ENCODE data around the gene OR8G5.

The OR8G5 gene

DNA sequence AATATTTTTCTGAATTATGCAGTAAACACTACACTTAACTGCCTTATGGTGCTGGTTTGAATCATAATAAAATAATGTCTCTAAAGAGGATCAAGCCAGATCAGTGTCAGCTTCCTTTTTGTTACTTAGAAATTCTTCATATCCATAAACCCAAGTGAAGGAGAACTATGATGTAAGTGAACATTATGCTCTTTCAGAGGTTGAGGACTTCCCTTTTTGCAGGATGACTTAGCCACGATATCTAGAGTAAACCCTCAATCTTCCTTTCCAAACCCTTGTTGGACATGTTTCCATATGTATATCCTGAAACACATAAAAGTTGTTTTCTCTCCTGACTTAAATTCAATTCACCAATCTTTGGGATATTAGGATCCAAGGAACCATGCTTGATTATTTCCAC lies 38.5 kb downstream of the OR8G5 start:
- no peak for DNase-seq

DNA sequence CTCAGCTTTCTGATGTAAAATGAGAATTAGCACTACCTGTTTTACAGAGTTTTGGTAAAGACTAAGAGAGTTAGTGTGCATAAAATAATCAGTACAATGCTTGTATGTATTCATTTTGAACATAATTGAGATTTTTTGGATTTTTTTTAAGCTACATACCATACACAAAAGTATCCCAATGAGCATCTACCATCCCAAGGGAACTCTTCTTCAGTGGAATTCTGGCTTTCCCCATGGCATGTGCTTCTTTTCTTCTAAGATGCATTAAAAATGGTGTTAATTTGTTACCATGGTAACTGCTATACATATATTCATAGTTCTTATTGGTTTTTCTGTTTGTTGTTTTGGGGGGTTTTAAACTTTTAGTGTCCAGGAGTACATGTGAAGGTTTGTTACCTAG lies 39.8 kb downstream of the OR8G5 start:
- DNase-seq, result no peak

- no peak for DNase-seq
Observed at GRCh38 chr11:124297921-124298320, 41.7 kb downstream of the OR8G5 start.

DNA sequence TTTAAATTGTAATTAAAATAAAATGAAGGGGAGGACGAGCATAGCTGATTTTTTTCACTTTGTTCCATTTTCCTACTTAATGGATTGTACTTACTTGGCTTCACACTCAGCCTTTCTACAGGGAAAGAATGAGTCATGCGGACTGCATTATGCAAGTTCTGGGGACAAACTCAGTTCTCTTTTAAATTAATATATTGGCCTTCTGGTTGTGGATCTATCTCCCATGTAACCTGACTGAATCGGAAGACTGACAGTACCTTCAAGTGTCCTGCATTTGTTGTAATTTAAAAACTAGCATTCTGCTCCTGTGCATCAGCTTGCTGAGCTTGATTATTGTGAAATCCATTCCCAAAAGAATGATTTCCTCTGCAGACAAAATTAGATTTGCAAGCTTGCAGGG lies 45.4 kb downstream of the OR8G5 start:
- DNase-seq, result no peak

DNA sequence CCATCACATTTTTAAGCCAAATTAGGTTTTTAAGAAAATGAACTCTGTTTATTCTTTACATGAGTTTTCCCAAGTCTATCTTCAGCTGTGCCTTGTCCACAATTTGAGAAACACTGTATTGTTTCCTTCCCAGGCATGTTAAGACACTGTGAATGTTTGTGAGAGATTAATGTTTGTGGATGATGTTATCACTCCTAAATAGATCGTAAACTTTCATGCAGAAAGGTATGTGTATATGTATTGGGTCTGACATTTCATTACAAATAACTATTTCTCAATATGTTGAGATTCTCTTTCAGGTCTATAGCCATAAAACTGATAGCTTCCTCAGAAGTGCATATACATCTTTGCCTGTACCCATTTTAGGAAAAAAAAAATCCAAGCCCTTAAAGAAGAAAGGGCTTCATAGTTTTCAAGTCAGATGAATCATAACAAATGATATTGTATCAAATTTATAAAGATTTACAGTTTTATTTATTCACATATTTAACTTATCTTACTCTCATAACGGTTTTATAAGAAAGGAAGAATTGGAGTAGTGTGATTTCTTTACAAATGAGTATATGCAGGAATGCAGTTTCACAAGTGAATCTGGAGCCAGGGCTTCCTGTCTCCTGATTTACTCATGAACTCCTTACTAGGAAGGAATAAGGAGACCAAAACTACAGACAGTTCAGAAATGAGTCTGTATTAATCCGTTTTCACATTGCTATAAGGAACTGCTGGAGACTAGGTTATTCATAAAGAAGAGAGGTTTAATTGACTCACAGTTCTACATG lies 46.4 kb downstream of the OR8G5 start:
- DNase-seq, result no peak

GRCh38 chr11:124307093-124307492 lies 50.9 kb downstream of the OR8G5 start:
- DNase-seq, result no peak

DNA sequence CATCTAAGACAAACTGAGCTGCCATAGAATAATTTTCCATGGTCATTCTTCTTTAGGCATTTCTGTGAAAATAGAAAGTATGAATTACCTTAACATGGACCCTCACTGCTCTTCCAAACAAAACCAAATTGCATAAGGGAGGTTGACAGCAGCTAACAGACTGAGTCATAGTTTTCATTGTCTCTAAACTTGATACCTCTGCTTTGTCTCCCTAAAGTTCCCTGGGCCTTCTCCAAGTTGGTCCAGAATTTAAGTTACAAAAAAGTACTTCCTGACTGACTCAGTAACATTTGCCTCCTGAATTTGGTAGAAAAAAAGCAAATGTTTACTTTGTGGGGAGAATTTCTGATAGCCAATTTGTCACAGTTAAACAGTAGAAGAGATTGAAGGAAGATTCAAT lies 54.5 kb downstream of the OR8G5 start:
- DNase-seq, result no peak

DNA sequence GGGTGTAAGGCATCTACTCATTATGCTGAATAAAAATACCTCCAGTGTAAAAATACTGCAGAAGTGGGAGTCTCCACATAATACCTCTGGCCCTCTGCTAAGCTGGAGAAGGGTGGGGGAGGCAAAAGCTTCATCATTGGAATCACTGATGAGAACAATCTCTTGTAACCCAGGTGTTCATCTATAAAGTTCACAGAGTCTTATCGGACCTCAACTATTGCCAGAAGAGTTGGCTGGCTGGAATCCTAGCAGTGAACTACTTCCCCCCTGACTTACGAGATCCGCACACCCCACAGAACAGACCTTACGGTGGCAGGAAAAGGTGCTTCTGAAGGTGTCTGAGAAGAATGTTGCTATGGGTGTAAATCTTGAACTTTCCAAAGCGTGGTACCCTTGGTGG lies 55.1 kb downstream of the OR8G5 start:
- DNase-seq, result no peak

GRCh38 chr11:124311670-124312069 lies 55.5 kb downstream of the OR8G5 start:
- no peak for DNase-seq

DNA sequence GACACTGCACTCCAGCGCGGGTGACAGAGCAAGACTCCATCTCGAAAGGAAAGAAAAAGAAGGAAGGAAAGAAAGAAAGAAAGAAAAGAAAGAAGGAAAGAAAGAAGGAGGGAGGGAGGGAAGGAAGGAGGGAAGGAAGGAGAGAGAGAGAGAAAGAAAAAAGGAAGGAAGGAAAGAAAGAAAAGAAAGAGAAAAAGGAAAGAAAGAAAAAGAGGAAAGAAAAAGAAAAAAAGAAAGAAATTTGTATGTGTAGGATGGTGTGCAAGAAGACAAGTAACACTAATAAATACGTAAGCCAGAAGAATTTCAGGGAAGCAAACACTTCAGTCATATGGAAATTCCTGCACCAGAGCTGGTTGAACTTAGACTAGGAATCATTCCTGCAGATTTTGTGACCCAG lies 57.0 kb downstream of the OR8G5 start:
- DNase-seq, result no peak

DNA sequence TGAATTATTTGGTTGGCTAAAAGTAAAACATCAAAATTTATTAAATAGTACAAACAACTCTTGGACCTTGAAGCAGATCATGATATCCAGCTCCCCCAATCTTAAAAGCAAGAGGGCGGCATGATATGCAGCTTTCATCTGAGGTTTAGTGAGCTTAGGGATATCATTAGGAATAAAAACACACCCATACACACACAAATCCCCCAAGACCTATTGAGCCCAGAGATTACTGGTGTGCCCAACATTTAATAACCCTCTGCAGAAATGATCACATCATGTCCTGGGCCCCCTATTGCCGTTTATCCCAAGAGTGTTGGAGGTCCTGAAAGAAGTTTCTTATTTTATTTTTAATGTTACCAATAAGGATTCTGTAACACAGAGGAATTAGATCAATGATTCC lies 57.7 kb downstream of the OR8G5 start, which contains the start of gene OR8D1:
TSS of gene OR8D1 (minus strand) at position 101 of the 400 bp plus-strand sequence. CDS start 3,183 bp downstream, outside the sequence.
- no peak for DNase-seq

DNA sequence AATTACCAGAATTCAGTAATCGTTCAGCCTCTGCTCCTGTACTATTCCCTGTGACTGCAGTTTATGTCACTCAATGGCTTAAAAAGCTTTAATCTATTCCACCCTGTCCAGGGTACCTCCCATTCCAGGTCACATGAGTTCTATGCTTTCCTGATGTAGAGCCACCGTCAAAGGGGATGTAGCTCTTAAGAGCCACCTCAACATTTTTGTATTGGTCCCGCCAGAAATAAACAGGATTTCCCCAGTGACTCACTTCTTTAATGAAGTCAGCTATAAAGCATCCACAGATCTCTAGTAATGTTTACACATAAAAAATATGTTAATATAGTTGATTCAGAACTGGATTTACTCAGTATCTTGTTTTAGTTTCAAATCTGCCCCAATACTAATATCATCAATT lies 58.9 kb downstream of the OR8G5 start:
- no peak for DNase-seq

Measured in left hindlimb (tissue), 1 donor.